Liver (tissue), 9 donors: Measurements from ENCODE around the gene IRX2. TPM values are rescaled to one million over a fixed set of nuclear protein-coding genes. Genes with fewer than 3 reads are reported as not detected.

Experiments
- DNase-seq: peaks from one replicate; pipeline ENCODE4 v3.0.0-alpha.2; 2017; ENCODE audit warnings: low spot score
- H3K27ac ChIP-seq, 2 donors: one replicate each; pipeline ENCODE4 v1.7.0; 2013; ENCODE audit warnings: inconsistent platforms in 2 of 2, low read length in 2 of 2, control low read depth in 1 of 2, low read depth in 1 of 2, mild to moderate bottlenecking in 1 of 2
- H3K27me3 ChIP-seq, 4 donors: one replicate each; pipeline versions ENCODE4 v1.6.1 to v1.7.0; 2013; ENCODE audit warnings: low read length in 3 of 4, inconsistent platforms in 1 of 4, mild to moderate bottlenecking in 1 of 4, moderate library complexity in 1 of 4; ENCODE audit not compliant: control insufficient read depth in 4 of 4, insufficient read depth in 4 of 4
- H3K36me3 ChIP-seq, 4 donors: one replicate each; pipeline versions ENCODE4 v1.6.1 to v1.7.0; 2013; ENCODE audit warnings: low read length in 3 of 4, mild to moderate bottlenecking in 3 of 4, low read depth in 1 of 4, moderate library complexity in 1 of 4; ENCODE audit not compliant: control insufficient read depth in 4 of 4, insufficient read depth in 3 of 4
- H3K4me1 ChIP-seq, 4 donors: one replicate each; pipeline versions ENCODE4 v1.6.1 to v1.7.0; 2013; ENCODE audit warnings: low read length in 3 of 4, mild to moderate bottlenecking in 3 of 4, moderate library complexity in 1 of 4; ENCODE audit not compliant: control insufficient read depth in 4 of 4, insufficient read depth in 4 of 4
- H3K4me3 ChIP-seq, 3 donors: one replicate each; pipeline versions ENCODE4 v1.6.1 to v1.7.0; 2013; ENCODE audit warnings: low read length in 3 of 3, control low read depth in 1 of 3, low read depth in 1 of 3, mild to moderate bottlenecking in 1 of 3
- H3K9ac ChIP-seq, 2 donors: one replicate each; pipeline ENCODE4 v1.7.0; 2013; ENCODE audit warnings: low read length in 2 of 2, mild to moderate bottlenecking in 2 of 2, moderate library complexity in 2 of 2, control low read depth in 1 of 2, low read depth in 1 of 2
- H3K9me3 ChIP-seq, 4 donors: one replicate each; pipeline versions ENCODE4 v1.6.1 to v1.7.0; 2013; ENCODE audit warnings: low read length in 3 of 4; ENCODE audit not compliant: control insufficient read depth in 4 of 4
- EGR1 ChIP-seq, 2 donors: IDR thresholded peaks; 2 replicates each; pipeline ENCODE4 v1.6.1; 2016 to 2018; ENCODE audit warnings: antibody characterized with exemption in 2 of 2, low read depth in 2 of 2
- FOXA1 ChIP-seq: IDR thresholded peaks from 2 replicates; pipeline ENCODE4 v1.6.1; 2016; ENCODE audit warnings: antibody characterized with exemption
- FOXA2 ChIP-seq: IDR thresholded peaks from 2 replicates; pipeline ENCODE4 v1.6.1; 2016; ENCODE audit warnings: antibody characterized with exemption
- GABPA ChIP-seq, 2 donors: IDR thresholded peaks in 1 of 2; conservative IDR thresholded peaks in 1 of 2; 2 replicates each; pipeline ENCODE4 v1.6.1; 2016; ENCODE audit warnings: antibody characterized with exemption in 2 of 2, mild to moderate bottlenecking in 1 of 2, moderate library complexity in 1 of 2
- HNF4A ChIP-seq, 2 donors: conservative IDR thresholded peaks; 2 replicates each; pipeline ENCODE4 v1.6.1; 2016; ENCODE audit warnings: antibody characterized with exemption in 2 of 2, mild to moderate bottlenecking in 2 of 2
- HNF4G ChIP-seq: IDR thresholded peaks from 2 replicates; pipeline ENCODE4 v1.6.1; 2016; ENCODE audit warnings: antibody characterized with exemption
- JUND ChIP-seq, 2 donors: IDR thresholded peaks; 2 replicates each; pipeline ENCODE4 v1.6.1; 2016; ENCODE audit warnings: antibody characterized with exemption in 2 of 2
- NR2F2 ChIP-seq: IDR thresholded peaks from 2 replicates; pipeline ENCODE4 v1.6.1; 2016; ENCODE audit warnings: antibody characterized with exemption
- RAD21 ChIP-seq, 2 donors: IDR thresholded peaks; 2 replicates each; pipeline ENCODE4 v1.6.1; 2016; ENCODE audit warnings: antibody characterized with exemption in 2 of 2, mild to moderate bottlenecking in 2 of 2
- RXRA ChIP-seq, 2 donors: IDR thresholded peaks; 2 replicates each; pipeline ENCODE4 v1.6.1; 2017 to 2018; ENCODE audit warnings: antibody characterized with exemption in 2 of 2, mild to moderate bottlenecking in 1 of 2
- SP1 ChIP-seq: IDR thresholded peaks from 2 replicates; pipeline ENCODE4 v1.6.1; 2018; ENCODE audit warnings: antibody characterized with exemption, mild to moderate bottlenecking
- TAF1 ChIP-seq: conservative IDR thresholded peaks from 2 replicates; pipeline ENCODE4 v1.6.1; 2016; ENCODE audit warnings: antibody characterized with exemption, mild to moderate bottlenecking
- YY1 ChIP-seq: IDR thresholded peaks from 2 replicates; pipeline ENCODE4 v1.6.1; 2016; ENCODE audit warnings: antibody characterized with exemption, mild to moderate bottlenecking
- WGBS: extraction: QIAGEN DNeasy Blood & Tissue Kit; methylation state at CpG from one replicate; pipeline ENCODE4 v1.1.7; 2013; 5-methylcytosine and 5-hydroxymethylcytosine counted together
- polyA plus RNA-seq, 2 donors: library from polyadenylated mRNA; stranded (reverse) in 1 of 2; unstranded in 1 of 2; fragments of 200-250 nt in 1 of 2; fragments of >200 nt in 1 of 2; fragmentation: Nextera tagmentation in 1 of 2; extraction: Ambion mirVana in 1 of 2; gene quantifications; one replicate each; pipeline versions ENCODE4 v1.2.1 to v1.2.3, GENCODE V29; 2013 to 2015
- total RNA-seq, 2 donors: library from RNA; depleted of rRNA; stranded (reverse); fragments of >200 nt; gene quantifications; one replicate each; pipeline ENCODE4 v1.2.3, GENCODE V29; 2014
- TF ChIP-seq, protein P1 (sequence below): fragments of 150-350 bp; IDR thresholded peaks from 2 replicates; pipeline ENCODE4 v1.5.1; 2017; ENCODE audit warnings: improper control_type of control experiment, low read depth, low read length; ENCODE audit not compliant: missing input control
- TF ChIP-seq, protein P2 (sequence below): IDR thresholded peaks from 2 replicates; pipeline ENCODE4 v1.6.1; 2016; ENCODE audit warnings: antibody characterized with exemption
- TF ChIP-seq, protein P3 (sequence below): IDR thresholded peaks from 2 replicates; pipeline ENCODE4 v1.6.1; 2016; ENCODE audit warnings: antibody characterized with exemption
- TF ChIP-seq, protein P4 (sequence below): IDR thresholded peaks from 2 replicates; pipeline ENCODE4 v1.6.1; 2016; ENCODE audit warnings: antibody characterized with exemption, mild to moderate bottlenecking
- TF ChIP-seq, protein P5 (sequence below): IDR thresholded peaks from 2 replicates; pipeline ENCODE4 v1.6.1; 2016; ENCODE audit warnings: antibody characterized with exemption
- donor health status: healthy.
- donor health status: healthy.
- donor health status: healthy.
- donor health status: healthy.
- donor health status: healthy.

Gene IRX2
- total and polyA plus RNA-seq, 4 donors = not detected

DNA sequence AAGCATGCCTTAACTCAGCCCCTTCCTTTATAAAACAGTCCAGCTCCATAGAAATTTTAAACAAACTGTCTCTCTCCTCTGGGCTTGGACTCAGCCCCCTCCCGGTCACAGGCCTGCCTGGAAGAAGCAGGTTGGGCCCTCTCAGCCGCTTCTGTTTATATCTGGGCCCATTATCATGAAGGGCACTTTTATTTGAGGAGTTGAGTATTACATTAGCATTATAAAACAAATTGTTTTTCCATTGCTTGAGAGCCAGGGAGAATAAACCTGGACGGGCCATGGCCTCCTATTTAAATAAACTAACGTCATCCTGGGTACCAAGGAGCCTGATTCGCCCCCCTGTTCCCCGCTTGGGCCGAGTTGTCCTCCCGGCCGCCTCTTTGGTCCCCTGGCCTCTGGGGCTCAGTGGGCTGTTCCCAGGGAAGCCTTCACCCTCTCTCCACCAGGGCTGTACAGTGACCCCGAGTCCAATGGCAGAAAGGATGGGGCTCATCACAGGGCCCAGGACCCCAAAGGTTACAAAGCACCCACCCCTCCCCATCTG lies 13.2 kb downstream of the IRX2 start (continued):
- TF ChIP-seq, protein P1, sequence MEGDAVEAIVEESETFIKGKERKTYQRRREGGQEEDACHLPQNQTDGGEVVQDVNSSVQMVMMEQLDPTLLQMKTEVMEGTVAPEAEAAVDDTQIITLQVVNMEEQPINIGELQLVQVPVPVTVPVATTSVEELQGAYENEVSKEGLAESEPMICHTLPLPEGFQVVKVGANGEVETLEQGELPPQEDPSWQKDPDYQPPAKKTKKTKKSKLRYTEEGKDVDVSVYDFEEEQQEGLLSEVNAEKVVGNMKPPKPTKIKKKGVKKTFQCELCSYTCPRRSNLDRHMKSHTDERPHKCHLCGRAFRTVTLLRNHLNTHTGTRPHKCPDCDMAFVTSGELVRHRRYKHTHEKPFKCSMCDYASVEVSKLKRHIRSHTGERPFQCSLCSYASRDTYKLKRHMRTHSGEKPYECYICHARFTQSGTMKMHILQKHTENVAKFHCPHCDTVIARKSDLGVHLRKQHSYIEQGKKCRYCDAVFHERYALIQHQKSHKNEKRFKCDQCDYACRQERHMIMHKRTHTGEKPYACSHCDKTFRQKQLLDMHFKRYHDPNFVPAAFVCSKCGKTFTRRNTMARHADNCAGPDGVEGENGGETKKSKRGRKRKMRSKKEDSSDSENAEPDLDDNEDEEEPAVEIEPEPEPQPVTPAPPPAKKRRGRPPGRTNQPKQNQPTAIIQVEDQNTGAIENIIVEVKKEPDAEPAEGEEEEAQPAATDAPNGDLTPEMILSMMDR = no peak
- no peak for TF ChIP-seq RAD21 (IDR thresholded peaks at IDR 0.05)
- TF ChIP-seq TAF1 = no peak
- no peak for TF ChIP-seq FOXA2
- TF ChIP-seq EGR1 (IDR thresholded peaks at IDR 0.05; ENCODE audit: low read depth in 2 of 2) = no peak
- TF ChIP-seq NR2F2 = no peak
- TF ChIP-seq RXRA (IDR thresholded peaks at IDR 0.05) = no peak
- TF ChIP-seq, protein P2, sequence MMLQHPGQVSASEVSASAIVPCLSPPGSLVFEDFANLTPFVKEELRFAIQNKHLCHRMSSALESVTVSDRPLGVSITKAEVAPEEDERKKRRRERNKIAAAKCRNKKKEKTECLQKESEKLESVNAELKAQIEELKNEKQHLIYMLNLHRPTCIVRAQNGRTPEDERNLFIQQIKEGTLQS = no peak
- no peak for TF ChIP-seq GABPA (IDR thresholded peaks at IDR 0.05 in 1 of 2, conservative IDR thresholded peaks at IDR 0.05 in 1 of 2)
- no peak for TF ChIP-seq SP1

DNA sequence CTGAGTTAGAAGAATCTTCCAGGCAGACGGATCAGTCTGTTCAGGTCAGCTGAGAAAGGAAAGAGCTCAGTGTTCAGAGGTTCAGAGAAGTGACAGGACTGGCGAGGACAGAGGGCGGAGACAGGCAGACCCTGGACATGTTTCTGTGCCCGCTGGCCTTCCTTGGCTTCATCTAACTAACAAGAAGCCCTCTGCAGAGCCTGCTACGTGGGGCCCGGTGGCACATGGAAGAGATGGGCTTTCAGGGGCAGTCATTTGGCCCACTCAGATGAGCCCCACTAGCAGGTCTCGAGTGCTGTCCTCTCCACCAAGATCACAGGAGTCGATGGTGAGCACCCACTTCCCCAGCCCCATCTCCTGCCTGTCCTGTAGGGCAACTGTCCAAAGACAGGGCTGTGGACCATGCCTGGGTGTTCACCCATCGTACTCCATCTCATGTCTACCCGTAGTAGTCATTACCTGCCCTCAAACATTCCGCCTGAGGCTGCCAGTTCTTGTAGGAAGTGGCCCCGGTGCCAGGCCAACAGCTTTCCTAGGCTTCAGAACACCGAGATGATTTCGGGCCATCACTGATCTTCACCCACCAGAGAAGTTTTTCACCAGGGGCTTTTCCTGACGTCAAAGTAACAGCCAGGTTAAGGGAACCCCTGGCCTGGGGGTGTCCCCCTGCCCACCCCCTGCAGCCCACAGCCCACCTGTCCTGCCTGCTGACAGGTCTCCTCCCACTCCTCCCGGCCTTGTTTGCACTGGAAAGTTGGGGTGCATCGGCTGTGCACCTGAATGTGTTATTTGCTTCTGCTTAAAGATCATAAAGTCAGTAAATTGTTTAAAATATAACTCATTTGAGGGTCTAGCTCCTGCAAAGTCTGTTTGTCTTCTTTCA lies 14.0 kb downstream of the IRX2 start:
- H3K27me3 ChIP-seq = peaks cover 0 to 24% (median 11%) of the 10 kb centered on the region in 4 donors
- H3K27ac ChIP-seq = no peak overlapping the region

More for the DNA sequence above, 14.0 kb downstream of the IRX2 start:
- Histone ChIP-seq H3K9me3 (peaks cover 0 to 4% (median 1%) of the 10 kb centered on the region in 4 donors), H3K36me3 (no peaks in the 10 kb centered on the region), H3K9ac (no peak overlapping the region), H3K4me1 (peaks cover 4 to 20% (median 10%) of the 10 kb centered on the region in 4 donors), H3K4me3 (no peak overlapping the region)
- 73% methylated on average over 17 of the region's 17 CpGs for WGBS
- no peak for DNase-seq
- no peak for TF ChIP-seq JUND (IDR thresholded peaks at IDR 0.05)
- TF ChIP-seq, protein P3, sequence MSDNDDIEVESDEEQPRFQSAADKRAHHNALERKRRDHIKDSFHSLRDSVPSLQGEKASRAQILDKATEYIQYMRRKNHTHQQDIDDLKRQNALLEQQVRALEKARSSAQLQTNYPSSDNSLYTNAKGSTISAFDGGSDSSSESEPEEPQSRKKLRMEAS = no peak
- TF ChIP-seq GABPA (IDR thresholded peaks at IDR 0.05 in 1 of 2, conservative IDR thresholded peaks at IDR 0.05 in 1 of 2) = no peak
- TF ChIP-seq FOXA2 = no peak
- TF ChIP-seq HNF4G = no peak
- TF ChIP-seq, protein P2 = no peak
- TF ChIP-seq EGR1 (IDR thresholded peaks at IDR 0.05; ENCODE audit: low read depth in 2 of 2) = no peak
- TF ChIP-seq FOXA1 = no peak
- no peak for TF ChIP-seq TAF1
- no peak for TF ChIP-seq NR2F2
- TF ChIP-seq, protein P1 = no peak
- TF ChIP-seq, protein P4, sequence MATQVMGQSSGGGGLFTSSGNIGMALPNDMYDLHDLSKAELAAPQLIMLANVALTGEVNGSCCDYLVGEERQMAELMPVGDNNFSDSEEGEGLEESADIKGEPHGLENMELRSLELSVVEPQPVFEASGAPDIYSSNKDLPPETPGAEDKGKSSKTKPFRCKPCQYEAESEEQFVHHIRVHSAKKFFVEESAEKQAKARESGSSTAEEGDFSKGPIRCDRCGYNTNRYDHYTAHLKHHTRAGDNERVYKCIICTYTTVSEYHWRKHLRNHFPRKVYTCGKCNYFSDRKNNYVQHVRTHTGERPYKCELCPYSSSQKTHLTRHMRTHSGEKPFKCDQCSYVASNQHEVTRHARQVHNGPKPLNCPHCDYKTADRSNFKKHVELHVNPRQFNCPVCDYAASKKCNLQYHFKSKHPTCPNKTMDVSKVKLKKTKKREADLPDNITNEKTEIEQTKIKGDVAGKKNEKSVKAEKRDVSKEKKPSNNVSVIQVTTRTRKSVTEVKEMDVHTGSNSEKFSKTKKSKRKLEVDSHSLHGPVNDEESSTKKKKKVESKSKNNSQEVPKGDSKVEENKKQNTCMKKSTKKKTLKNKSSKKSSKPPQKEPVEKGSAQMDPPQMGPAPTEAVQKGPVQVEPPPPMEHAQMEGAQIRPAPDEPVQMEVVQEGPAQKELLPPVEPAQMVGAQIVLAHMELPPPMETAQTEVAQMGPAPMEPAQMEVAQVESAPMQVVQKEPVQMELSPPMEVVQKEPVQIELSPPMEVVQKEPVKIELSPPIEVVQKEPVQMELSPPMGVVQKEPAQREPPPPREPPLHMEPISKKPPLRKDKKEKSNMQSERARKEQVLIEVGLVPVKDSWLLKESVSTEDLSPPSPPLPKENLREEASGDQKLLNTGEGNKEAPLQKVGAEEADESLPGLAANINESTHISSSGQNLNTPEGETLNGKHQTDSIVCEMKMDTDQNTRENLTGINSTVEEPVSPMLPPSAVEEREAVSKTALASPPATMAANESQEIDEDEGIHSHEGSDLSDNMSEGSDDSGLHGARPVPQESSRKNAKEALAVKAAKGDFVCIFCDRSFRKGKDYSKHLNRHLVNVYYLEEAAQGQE = no peak
- TF ChIP-seq HNF4A (conservative IDR thresholded peaks at IDR 0.05) = no peak
- TF ChIP-seq, protein P5, sequence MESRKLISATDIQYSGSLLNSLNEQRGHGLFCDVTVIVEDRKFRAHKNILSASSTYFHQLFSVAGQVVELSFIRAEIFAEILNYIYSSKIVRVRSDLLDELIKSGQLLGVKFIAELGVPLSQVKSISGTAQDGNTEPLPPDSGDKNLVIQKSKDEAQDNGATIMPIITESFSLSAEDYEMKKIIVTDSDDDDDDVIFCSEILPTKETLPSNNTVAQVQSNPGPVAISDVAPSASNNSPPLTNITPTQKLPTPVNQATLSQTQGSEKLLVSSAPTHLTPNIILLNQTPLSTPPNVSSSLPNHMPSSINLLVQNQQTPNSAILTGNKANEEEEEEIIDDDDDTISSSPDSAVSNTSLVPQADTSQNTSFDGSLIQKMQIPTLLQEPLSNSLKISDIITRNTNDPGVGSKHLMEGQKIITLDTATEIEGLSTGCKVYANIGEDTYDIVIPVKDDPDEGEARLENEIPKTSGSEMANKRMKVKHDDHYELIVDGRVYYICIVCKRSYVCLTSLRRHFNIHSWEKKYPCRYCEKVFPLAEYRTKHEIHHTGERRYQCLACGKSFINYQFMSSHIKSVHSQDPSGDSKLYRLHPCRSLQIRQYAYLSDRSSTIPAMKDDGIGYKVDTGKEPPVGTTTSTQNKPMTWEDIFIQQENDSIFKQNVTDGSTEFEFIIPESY = no peak
- no peak for TF ChIP-seq YY1
- no peak for TF ChIP-seq RXRA (IDR thresholded peaks at IDR 0.05)
